Nephron (organoid): ENCODE data around the gene MAGI1.

Experiments used
- H3K27ac Mint-ChIP-seq, 3 experiments: 2 replicates each; pipeline ENCODE4 v1.8.0; 2020; ENCODE audit warnings: mixed read lengths in 3 of 3, mild to moderate bottlenecking in 2 of 3, moderate library complexity in 1 of 3
- H3K27me3 Mint-ChIP-seq: 2 replicates; pipeline ENCODE4 v1.8.0; 2021; ENCODE audit warnings: low read depth, mild to moderate bottlenecking, moderate library complexity, mixed read lengths
- H3K36me3 Mint-ChIP-seq: 2 replicates; pipeline ENCODE4 v1.8.0; 2020; ENCODE audit warnings: low read depth, mixed read lengths
- H3K4me1 Mint-ChIP-seq: 2 replicates; pipeline ENCODE4 v1.8.0; 2020; ENCODE audit warnings: mixed read lengths
- H3K4me3 Mint-ChIP-seq, 3 experiments: 2 replicates each; pipeline ENCODE4 v1.8.0; 2020; ENCODE audit warnings: mild to moderate bottlenecking in 3 of 3, mixed read lengths in 3 of 3, moderate library complexity in 2 of 3
- H3K9me3 Mint-ChIP-seq: 2 replicates; pipeline ENCODE4 v1.8.0; 2020; ENCODE audit warnings: mixed read lengths
- CTCF ChIP-seq, 3 experiments: fragments of 200-600 bp; sonication (generic); IDR thresholded peaks; one replicate each; pipeline ENCODE4 v1.5.0; 2021; ENCODE audit warnings: antibody characterized with exemption in 3 of 3; ENCODE audit not compliant: unreplicated experiment in 3 of 3

The MAGI1 gene

DNA sequence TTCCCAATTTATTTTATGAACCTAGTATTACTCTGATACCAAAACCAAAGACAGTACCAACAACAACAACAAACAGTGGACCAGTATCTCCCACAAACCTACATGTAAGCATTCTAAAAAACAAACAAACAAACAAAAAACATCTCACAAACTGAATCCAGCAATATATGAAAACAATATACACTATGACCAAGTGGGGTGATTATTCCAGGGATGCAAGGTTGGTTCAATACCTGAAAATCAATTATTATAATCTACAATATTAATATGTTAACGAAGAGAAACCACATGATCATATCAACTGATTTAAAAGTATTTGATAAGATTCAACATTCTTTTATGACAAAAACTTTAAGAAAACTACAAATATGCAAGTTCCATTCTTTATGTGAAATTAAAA lies 391.3 kb downstream of the MAGI1 start:
- no peaks in the 10 kb centered on the region for H3K4me1 Mint-ChIP-seq
- H3K4me3 Mint-ChIP-seq: no peak overlapping the region
- no peaks in the 10 kb centered on the region for H3K27me3 Mint-ChIP-seq
- peaks cover 47% of the 10 kb centered on the region for H3K9me3 Mint-ChIP-seq
- no peak overlapping the region for H3K27ac Mint-ChIP-seq
- peaks cover 27% of the 10 kb centered on the region for H3K36me3 Mint-ChIP-seq
- no peak for TF ChIP-seq CTCF (IDR thresholded peaks at IDR 0.05; ENCODE audit: unreplicated experiment in 3 of 3)

DNA sequence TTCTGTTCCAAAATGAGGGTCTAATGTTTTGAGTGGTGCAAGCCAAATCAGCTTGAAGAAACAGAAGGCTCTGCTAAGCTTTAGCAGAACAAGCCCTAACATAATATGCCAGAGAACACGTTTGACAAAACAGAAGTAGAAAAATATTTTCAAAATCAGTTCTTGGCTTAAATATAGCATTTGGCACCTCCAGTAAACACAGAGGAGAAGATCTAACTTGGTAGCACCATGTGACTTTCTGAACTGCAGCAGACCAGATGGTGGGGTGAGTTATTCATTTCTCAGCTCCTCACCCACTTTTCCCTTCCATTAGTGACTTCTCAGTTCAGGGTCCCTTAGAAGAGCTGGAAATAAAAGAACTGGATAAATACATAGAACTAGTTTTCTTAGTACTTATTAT lies 395.8 kb downstream of the MAGI1 start:
- TF ChIP-seq CTCF (IDR thresholded peaks at IDR 0.05; ENCODE audit: unreplicated experiment in 3 of 3): no peak

GRCh38 chr3:65641777-65642176 lies 396.9 kb downstream of the MAGI1 start:
- Mint-ChIP-seq H3K9me3 (peaks cover 20% of the 10 kb centered on the region), H3K4me1 (peaks cover 10% of the 10 kb centered on the region), H3K27ac (no peak overlapping the region), H3K27me3 (no peaks in the 10 kb centered on the region), H3K36me3 (peaks cover 13% of the 10 kb centered on the region), H3K4me3 (no peak overlapping the region)
- no peak for TF ChIP-seq CTCF (IDR thresholded peaks at IDR 0.05; ENCODE audit: unreplicated experiment in 3 of 3)

More for the DNA sequence above, 395.8 kb downstream of the MAGI1 start:
- Mint-ChIP-seq H3K4me1 (peaks cover 9% of the 10 kb centered on the region), H3K9me3 (peaks cover 28% of the 10 kb centered on the region), H3K36me3 (peaks cover 19% of the 10 kb centered on the region), H3K4me3 (no peak overlapping the region), H3K27me3 (no peaks in the 10 kb centered on the region), H3K27ac (no peak overlapping the region)

GRCh38 chr3:65641045-65641444 lies 397.7 kb downstream of the MAGI1 start:
- Mint-ChIP-seq H3K4me3 (no peak overlapping the region), H3K4me1 (peaks cover 15% of the 10 kb centered on the region), H3K27ac (no peak overlapping the region), H3K9me3 (peaks cover 12% of the 10 kb centered on the region), H3K36me3 (peaks cover 6% of the 10 kb centered on the region), H3K27me3 (no peaks in the 10 kb centered on the region)
- no peak for TF ChIP-seq CTCF (IDR thresholded peaks at IDR 0.05; ENCODE audit: unreplicated experiment in 3 of 3)

DNA sequence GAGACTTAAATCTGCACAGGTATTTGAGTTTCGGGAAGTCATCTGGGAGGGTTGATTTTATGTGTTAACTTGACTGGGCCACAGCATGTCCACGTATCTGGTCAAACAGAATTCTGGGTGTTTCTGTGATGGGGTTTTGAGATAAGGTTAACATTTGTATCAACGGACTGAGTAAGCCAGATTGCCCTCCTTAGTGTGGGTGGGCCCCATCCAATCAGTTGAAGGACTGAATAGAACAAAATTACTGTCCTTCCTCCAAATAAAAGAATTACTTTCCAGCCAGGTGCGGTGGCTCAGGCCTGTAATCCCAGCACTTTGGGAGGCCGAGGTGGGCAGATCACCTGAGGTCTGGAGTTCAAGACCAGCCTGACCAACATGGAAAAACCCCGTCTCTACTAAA lies 399.3 kb downstream of the MAGI1 start:
- Mint-ChIP-seq H3K27me3 (no peaks in the 10 kb centered on the region), H3K36me3 (no peaks in the 10 kb centered on the region), H3K27ac (no peak overlapping the region), H3K9me3 (peaks cover 3% of the 10 kb centered on the region), H3K4me1 (peaks cover 15% of the 10 kb centered on the region), H3K4me3 (no peak overlapping the region)
- TF ChIP-seq CTCF (IDR thresholded peaks at IDR 0.05; ENCODE audit: unreplicated experiment in 3 of 3): no peak

DNA sequence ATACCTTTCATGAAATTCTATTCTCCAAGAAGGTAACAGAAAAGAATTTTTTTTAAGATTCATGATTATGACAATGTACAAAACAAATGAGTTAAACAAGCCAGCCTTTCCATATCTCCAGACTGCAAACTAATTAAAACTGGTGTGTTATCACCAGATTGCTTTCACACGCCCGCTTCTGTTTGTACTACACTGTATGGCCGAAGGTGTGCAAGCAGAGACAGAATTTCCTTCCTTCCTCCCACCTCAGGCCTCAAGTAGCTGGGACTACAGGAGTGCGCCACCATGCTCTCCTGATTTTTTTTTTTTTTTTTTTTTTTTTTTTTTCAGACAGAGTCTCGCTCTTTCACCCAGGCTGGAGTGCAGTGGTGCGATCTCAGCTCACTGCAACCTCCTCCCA lies 400.4 kb downstream of the MAGI1 start:
- H3K9me3 Mint-ChIP-seq: no peaks in the 10 kb centered on the region
- H3K27ac Mint-ChIP-seq: no peak overlapping the region
- no peak overlapping the region for H3K4me3 Mint-ChIP-seq
- no peak for TF ChIP-seq CTCF (IDR thresholded peaks at IDR 0.05; ENCODE audit: unreplicated experiment in 3 of 3)
- peaks cover 22% of the 10 kb centered on the region for H3K4me1 Mint-ChIP-seq
- no peaks in the 10 kb centered on the region for H3K36me3 Mint-ChIP-seq
- no peaks in the 10 kb centered on the region for H3K27me3 Mint-ChIP-seq
